Activated T-helper 17 cell treated with anti-CD3 and anti-CD28 coated beads, Interleukin-2, amount 50 U/mL, for 72 hours (primary cell): Measurements from ENCODE around the gene SCN2B. TPM values are rescaled to one million over a fixed set of nuclear protein-coding genes. Genes with fewer than 3 reads are reported as not detected.

Experiments used
- ATAC-seq: fragments of 150-1000 bp; cut with Tn5 transposase; replicated peaks from 2 replicates; pipeline ENCODE4 v1.10.0; 2021; ENCODE audit warnings: mild to moderate bottlenecking, moderate library complexity
- H3K27ac Mint-ChIP-seq: one replicate; pipeline ENCODE4 v1.8.0; 2022; ENCODE audit warnings: mixed read lengths
- H3K27me3 Mint-ChIP-seq: one replicate; pipeline ENCODE4 v1.8.0; 2022; ENCODE audit warnings: mixed read lengths
- H3K36me3 Mint-ChIP-seq: one replicate; pipeline ENCODE4 v1.8.0; 2022; ENCODE audit warnings: low read depth, mild to moderate bottlenecking, mixed read lengths
- H3K4me1 Mint-ChIP-seq: one replicate; pipeline ENCODE4 v1.8.0; 2022; ENCODE audit warnings: mixed read lengths
- H3K4me3 Mint-ChIP-seq: one replicate; pipeline ENCODE4 v1.8.0; 2022; ENCODE audit warnings: mild to moderate bottlenecking, mixed read lengths
- H3K9me3 Mint-ChIP-seq: one replicate; pipeline ENCODE4 v1.8.0; 2022; ENCODE audit warnings: mixed read lengths
- total RNA-seq, 2 donors: library from RNA; stranded (reverse); gene quantifications; one replicate each; pipeline ENCODE4 v1.2.3, GENCODE V29; 2022

The SCN2B gene
- total RNA-seq, 2 donors from 2014 or later: 0.11 TPM; not detected in 1

- no peak overlapping the region for H3K27ac Mint-ChIP-seq
- H3K4me1 Mint-ChIP-seq: peaks cover 58% of the 10 kb centered on the region
- H3K4me3 Mint-ChIP-seq: no peak overlapping the region
- no peak for ATAC-seq
- no peaks in the 10 kb centered on the region for H3K27me3 Mint-ChIP-seq
- H3K36me3 Mint-ChIP-seq: no peaks in the 10 kb centered on the region
- no peaks in the 10 kb centered on the region for H3K9me3 Mint-ChIP-seq
Measured at GRCh38 chr11:118213781-118214180, 37.3 kb upstream of the SCN2B start.

GRCh38 chr11:118213201-118213600 is 36.8 kb upstream of the SCN2B start:
- no peaks in the 10 kb centered on the region for H3K36me3 Mint-ChIP-seq
- no peaks in the 10 kb centered on the region for H3K9me3 Mint-ChIP-seq
- no peak overlapping the region for H3K4me3 Mint-ChIP-seq
- peaks cover 54% of the 10 kb centered on the region for H3K4me1 Mint-ChIP-seq
- H3K27me3 Mint-ChIP-seq: no peaks in the 10 kb centered on the region
- H3K27ac Mint-ChIP-seq: no peak overlapping the region
- ATAC-seq: no peak

GRCh38 chr11:118212781-118213191 is 36.3 kb upstream of the SCN2B start:
- H3K36me3 Mint-ChIP-seq: no peaks in the 10 kb centered on the region
- H3K4me1 Mint-ChIP-seq: peaks cover 57% of the 10 kb centered on the region
- ATAC-seq: no peak
- H3K27ac Mint-ChIP-seq: no peak overlapping the region
- no peak overlapping the region for H3K4me3 Mint-ChIP-seq
- no peaks in the 10 kb centered on the region for H3K9me3 Mint-ChIP-seq
- H3K27me3 Mint-ChIP-seq: no peaks in the 10 kb centered on the region

- Mint-ChIP-seq H3K36me3 (no peaks in the 10 kb centered on the region), H3K27me3 (no peaks in the 10 kb centered on the region), H3K27ac (no peak overlapping the region), H3K4me1 (peaks cover 62% of the 10 kb centered on the region), H3K4me3 (no peak overlapping the region), H3K9me3 (no peaks in the 10 kb centered on the region)
- ATAC-seq: no peak
Measured at GRCh38 chr11:118212131-118212725, 35.8 kb upstream of the SCN2B start.

- Mint-ChIP-seq H3K9me3 (no peaks in the 10 kb centered on the region), H3K27me3 (no peaks in the 10 kb centered on the region), H3K4me3 (no peak overlapping the region), H3K36me3 (no peaks in the 10 kb centered on the region), H3K4me1 (peaks cover 74% of the 10 kb centered on the region), H3K27ac (no peak overlapping the region)
- ATAC-seq: no peak
Measured at GRCh38 chr11:118211006-118211405, 34.6 kb upstream of the SCN2B start.

GRCh38 chr11:118210323-118210722 is 33.9 kb upstream of the SCN2B start:
- no peak overlapping the region for H3K4me3 Mint-ChIP-seq
- no peaks in the 10 kb centered on the region for H3K9me3 Mint-ChIP-seq
- peaks cover 81% of the 10 kb centered on the region for H3K4me1 Mint-ChIP-seq
- no peaks in the 10 kb centered on the region for H3K36me3 Mint-ChIP-seq
- ATAC-seq: no peak
- no peak overlapping the region for H3K27ac Mint-ChIP-seq
- H3K27me3 Mint-ChIP-seq: no peaks in the 10 kb centered on the region

- peak; percentile 30 for ATAC-seq
- peaks cover 70% of the 10 kb centered on the region for H3K4me1 Mint-ChIP-seq
- no peaks in the 10 kb centered on the region for H3K9me3 Mint-ChIP-seq
- no peaks in the 10 kb centered on the region for H3K27me3 Mint-ChIP-seq
- no peaks in the 10 kb centered on the region for H3K36me3 Mint-ChIP-seq
- peak overlapping the region; percentile 42 for H3K4me3 Mint-ChIP-seq
- H3K27ac Mint-ChIP-seq: peak overlapping the region; percentile 55
Measured at GRCh38 chr11:118209033-118209432, 32.6 kb upstream of the SCN2B start.

GRCh38 chr11:118207079-118207478 is 30.6 kb upstream of the SCN2B start:
- Mint-ChIP-seq H3K36me3 (no peaks in the 10 kb centered on the region), H3K4me1 (peaks cover 51% of the 10 kb centered on the region), H3K27me3 (no peaks in the 10 kb centered on the region), H3K4me3 (no peak overlapping the region), H3K27ac (no peak overlapping the region), H3K9me3 (no peaks in the 10 kb centered on the region)
- peak; percentile 75 for ATAC-seq

GRCh38 chr11:118206391-118207031 is 30.1 kb upstream of the SCN2B start:
- Mint-ChIP-seq H3K27ac (no peak overlapping the region), H3K4me1 (peaks cover 45% of the 10 kb centered on the region), H3K27me3 (no peaks in the 10 kb centered on the region), H3K4me3 (no peak overlapping the region), H3K9me3 (no peaks in the 10 kb centered on the region), H3K36me3 (no peaks in the 10 kb centered on the region)
- peak; percentile 10 for ATAC-seq

- no peaks in the 10 kb centered on the region for H3K9me3 Mint-ChIP-seq
- ATAC-seq: no peak
- H3K4me1 Mint-ChIP-seq: peaks cover 41% of the 10 kb centered on the region
- no peaks in the 10 kb centered on the region for H3K36me3 Mint-ChIP-seq
- no peaks in the 10 kb centered on the region for H3K27me3 Mint-ChIP-seq
- no peak overlapping the region for H3K4me3 Mint-ChIP-seq
- H3K27ac Mint-ChIP-seq: no peak overlapping the region
Measured at GRCh38 chr11:118205606-118206378, 29.4 kb upstream of the SCN2B start.

GRCh38 chr11:118202599-118203422 is 26.4 kb upstream of the SCN2B start:
- peaks cover 36% of the 10 kb centered on the region for H3K4me1 Mint-ChIP-seq
- no peak overlapping the region for H3K27ac Mint-ChIP-seq
- peaks cover 16% of the 10 kb centered on the region for H3K36me3 Mint-ChIP-seq
- ATAC-seq: peak; percentile 54
- H3K9me3 Mint-ChIP-seq: no peaks in the 10 kb centered on the region
- H3K4me3 Mint-ChIP-seq: no peak overlapping the region
- no peaks in the 10 kb centered on the region for H3K27me3 Mint-ChIP-seq

GRCh38 chr11:118201966-118202365 is 25.5 kb upstream of the SCN2B start:
- no peaks in the 10 kb centered on the region for H3K27me3 Mint-ChIP-seq
- H3K27ac Mint-ChIP-seq: no peak overlapping the region
- peaks cover 29% of the 10 kb centered on the region for H3K4me1 Mint-ChIP-seq
- H3K9me3 Mint-ChIP-seq: no peaks in the 10 kb centered on the region
- H3K4me3 Mint-ChIP-seq: no peak overlapping the region
- no peak for ATAC-seq
- H3K36me3 Mint-ChIP-seq: peaks cover 24% of the 10 kb centered on the region

GRCh38 chr11:118200901-118201680 is 24.7 kb upstream of the SCN2B start:
- Mint-ChIP-seq H3K4me1 (peaks cover 20% of the 10 kb centered on the region), H3K27me3 (no peaks in the 10 kb centered on the region), H3K9me3 (no peaks in the 10 kb centered on the region), H3K36me3 (peaks cover 33% of the 10 kb centered on the region), H3K27ac (no peak overlapping the region), H3K4me3 (no peak overlapping the region)
- ATAC-seq: peak; percentile 84

- H3K4me1 Mint-ChIP-seq: peaks cover 14% of the 10 kb centered on the region
- H3K27me3 Mint-ChIP-seq: no peaks in the 10 kb centered on the region
- H3K4me3 Mint-ChIP-seq: no peak overlapping the region
- ATAC-seq: no peak
- no peaks in the 10 kb centered on the region for H3K9me3 Mint-ChIP-seq
- H3K36me3 Mint-ChIP-seq: peaks cover 39% of the 10 kb centered on the region
- H3K27ac Mint-ChIP-seq: no peak overlapping the region
Measured at GRCh38 chr11:118200497-118200896, 24.1 kb upstream of the SCN2B start.
